Fibroblast of skin of abdomen (primary cell): ENCODE data around the gene ERO1B.
"Not testable (repeated sequence)": the region's sequence is repeated elsewhere in the genome, so short reads cannot be mapped to it uniquely, and the experiment has no call there.

Source experiments
- DNase-seq: peaks from one replicate; pipeline ENCODE4 v3.0.0-alpha.2; 2013

Gene ERO1B

DNA sequence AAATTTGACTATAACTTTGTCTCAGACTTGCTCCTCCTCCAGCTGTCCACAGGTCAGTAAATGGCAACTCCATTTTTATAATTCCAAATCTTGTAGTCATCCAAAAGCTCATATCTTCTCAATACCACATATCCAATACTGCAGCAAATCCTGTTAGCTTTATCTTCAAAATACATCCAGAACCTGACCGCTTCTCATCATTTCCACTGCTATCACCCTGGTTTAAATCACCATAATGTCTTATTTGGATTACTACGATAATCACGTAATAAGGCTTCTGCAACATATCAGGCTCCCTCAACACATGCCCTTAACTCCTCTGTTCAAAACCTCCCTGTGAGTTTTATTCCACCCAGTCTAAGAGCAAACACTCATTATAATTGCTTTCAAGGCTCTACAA, 34.5 kb downstream of the ERO1B start:
- DNase-seq, result no peak

GRCh38 chr1:236242568-236242967, 39.2 kb downstream of the ERO1B start:
- no peak for DNase-seq

DNA sequence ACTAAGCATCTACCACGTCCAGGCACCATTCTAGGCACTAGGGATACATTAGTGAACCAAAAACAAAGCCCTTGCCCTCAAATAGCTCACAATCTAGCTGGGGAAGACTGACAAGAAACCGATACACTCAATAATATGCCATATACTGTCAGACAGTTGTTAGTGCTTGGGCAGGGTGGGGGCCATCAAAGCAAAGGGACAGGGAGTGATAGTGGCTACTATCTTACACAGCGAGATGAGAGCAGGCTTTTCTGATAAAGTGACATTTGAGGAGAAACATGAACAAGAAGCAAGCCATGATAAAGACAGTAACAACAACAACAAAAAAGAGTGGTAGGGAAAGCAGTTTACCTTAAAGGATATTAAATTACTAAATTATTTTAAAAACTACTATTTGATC, 41.1 kb downstream of the ERO1B start:
- no peak for DNase-seq

- no peak for DNase-seq
These were observed 42.6 kb downstream of the ERO1B start for GRCh38 chr1:236239092-236239585.

DNA sequence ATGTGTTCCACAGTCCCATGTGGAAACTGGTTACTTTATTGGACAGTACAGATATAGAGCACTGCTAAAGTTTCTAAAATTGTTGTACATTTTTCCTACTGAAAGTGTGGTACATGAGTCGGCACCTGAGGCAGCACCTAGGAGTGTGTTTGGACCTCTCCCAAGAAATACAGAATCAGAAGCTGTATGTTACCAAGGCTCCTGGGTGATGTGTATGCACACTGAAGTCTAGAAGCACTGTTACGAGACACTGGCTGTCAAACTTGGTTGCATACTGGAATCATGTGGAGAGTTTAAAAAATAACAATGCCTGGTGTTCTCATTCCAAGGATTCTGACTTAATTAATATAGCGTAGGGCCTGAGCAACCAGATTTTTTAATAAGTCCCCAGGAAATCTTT, 46.6 kb downstream of the ERO1B start:
- no peak for DNase-seq

DNA sequence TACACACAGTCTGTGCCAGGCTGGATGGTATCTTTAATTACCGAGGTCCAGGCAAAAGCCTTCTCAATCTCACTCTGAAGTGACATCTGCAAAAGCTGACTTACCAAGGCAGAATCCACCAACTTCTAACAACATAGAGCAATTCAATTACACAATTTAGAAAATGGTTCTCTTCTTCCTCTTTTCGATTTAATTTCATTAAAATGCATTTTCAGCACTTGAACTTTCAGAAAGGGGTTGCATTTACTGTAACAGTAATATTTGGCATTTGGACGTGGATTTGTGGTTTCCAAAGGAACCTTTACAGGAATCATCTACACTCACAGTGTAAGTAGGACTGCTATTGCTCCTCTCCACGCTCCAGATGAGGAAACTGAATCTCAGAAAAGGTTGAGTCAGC, 53.3 kb downstream of the ERO1B start:
- DNase-seq, result no peak

- DNase-seq, result no peak
These were observed 59.1 kb downstream of the ERO1B start for GRCh38 chr1:236222632-236223031.

GRCh38 chr1:236220473-236220872, 61.3 kb downstream of the ERO1B start:
- no peak for DNase-seq

DNA sequence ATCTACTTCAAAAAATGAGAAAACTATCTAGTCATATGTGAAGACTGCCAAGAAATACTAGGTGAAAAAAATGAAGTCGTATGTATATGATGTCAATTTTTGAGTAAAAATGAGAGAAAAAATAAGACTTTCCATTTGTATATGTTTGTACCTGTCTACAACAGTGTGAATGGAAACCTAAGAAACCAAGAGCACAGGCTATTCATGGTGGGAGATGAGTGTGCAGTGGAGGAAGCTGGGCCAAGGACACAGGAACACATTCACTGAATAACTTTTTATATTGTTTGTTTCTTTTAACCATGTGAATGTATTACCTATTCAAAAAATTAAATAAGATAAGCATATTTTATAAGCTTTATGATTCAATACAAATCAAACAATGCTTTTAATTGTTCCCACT, 67.0 kb downstream of the ERO1B start:
- DNase-seq, result no peak

- DNase-seq, result no peak
These were observed 68.2 kb downstream of the ERO1B start for GRCh38 chr1:236213534-236213933.

DNA sequence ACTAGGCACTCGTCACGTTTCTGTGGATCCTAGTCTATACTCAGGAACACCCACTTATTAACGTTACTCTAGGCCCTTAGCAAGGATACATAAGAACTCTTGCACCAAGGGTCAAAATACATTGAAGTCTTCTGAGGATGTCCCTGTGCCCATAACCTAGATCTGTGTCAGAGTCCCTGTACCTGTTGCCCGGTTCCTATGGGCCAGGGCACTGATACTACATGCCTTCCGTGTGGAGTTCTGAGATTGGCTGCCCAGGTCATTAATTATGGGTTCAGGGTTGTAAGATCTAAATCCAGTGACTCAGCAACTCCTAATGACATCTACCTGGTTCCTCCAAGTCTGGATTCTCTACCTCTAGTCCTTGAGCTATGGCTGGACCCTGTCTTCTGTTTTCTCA, 69.9 kb downstream of the ERO1B start:
- DNase-seq, result no peak

GRCh38 chr1:236209713-236210112, 72.0 kb downstream of the ERO1B start:
- DNase-seq, result no peak

- no peak for DNase-seq
These were observed 72.6 kb downstream of the ERO1B start for GRCh38 chr1:236209185-236209584.

- no peak for DNase-seq
These were observed 74.2 kb downstream of the ERO1B start for GRCh38 chr1:236207569-236207968.

- no peak for DNase-seq
These were observed 74.6 kb downstream of the ERO1B start for GRCh38 chr1:236207121-236207520.

DNA sequence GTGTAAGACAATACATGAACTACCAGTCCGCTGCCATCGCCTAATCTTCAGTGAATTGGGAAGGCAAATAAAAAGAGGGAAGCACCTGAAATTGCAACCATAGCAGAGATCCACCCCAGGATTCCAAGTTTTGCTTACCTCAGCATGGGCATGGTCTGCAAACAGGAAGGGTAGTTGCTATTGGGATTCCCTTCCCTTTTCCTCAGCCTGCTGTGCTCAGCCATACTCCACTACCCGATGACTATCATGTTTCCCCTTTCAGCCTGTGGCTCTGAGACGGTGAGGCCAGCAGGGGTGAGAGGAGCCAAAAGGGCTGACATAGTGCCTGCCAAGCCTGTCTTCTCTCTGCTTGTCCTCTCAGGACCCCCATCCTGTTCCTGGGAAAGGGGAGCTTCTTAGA, 75.2 kb downstream of the ERO1B start:
- no peak for DNase-seq

- DNase-seq, result peak; percentile 23
These were observed 77.1 kb downstream of the ERO1B start for GRCh38 chr1:236204656-236205055.

GRCh38 chr1:236204039-236204438, 77.7 kb downstream of the ERO1B start:
- peak; percentile 6 for DNase-seq

- DNase-seq, result no peak
These were observed 80.0 kb downstream of the ERO1B start for GRCh38 chr1:236201786-236202185.

GRCh38 chr1:236200925-236201324, 80.8 kb downstream of the ERO1B start:
- DNase-seq, result no peak

DNA sequence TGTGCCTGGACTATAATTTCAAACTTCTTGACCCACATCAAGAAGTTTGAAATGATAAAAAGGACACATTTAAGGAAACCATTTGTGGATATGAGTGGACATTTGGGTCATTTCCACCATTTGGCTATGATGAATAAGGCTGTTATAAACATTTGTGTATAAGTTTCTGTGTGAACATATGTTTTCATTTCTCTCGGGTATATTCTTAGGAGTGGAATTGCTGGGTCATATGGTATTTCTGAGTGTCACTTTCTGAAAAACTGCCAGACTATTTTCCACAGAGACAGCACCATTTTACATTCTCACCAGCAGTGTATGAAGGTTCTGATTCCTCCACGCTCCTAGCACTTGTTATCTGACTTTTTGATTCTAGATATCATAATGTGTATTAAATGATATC, 88.6 kb downstream of the ERO1B start:
- DNase-seq, result no peak

GRCh38 chr1:236188084-236188483, 93.7 kb downstream of the ERO1B start:
- DNase-seq, result not testable (repeated sequence)

GRCh38 chr1:236186471-236186870, 95.3 kb downstream of the ERO1B start:
- not testable (repeated sequence) for DNase-seq

GRCh38 chr1:236185687-236186086, 96.1 kb downstream of the ERO1B start:
- DNase-seq, result no peak

DNA sequence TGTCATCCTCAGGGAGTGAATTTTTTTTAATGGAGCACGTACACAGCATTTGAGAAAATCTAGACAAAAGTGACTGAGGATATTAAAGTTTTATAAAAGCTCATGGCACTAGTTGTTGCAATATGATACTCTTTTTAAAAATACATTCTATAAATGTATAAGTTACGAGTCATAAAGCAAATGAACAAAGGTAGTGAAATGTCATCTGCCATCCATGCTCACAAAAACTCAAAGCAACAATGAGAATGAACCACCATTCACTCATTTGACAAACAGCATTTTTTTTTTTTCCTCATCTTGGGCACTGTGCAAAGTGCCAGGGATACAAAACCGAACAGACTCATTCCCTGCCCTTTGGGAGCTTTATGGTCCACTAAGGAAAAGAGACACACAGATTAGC, 100.7 kb downstream of the ERO1B start:
- DNase-seq, result peak; percentile 22

GRCh38 chr1:236179634-236180033, 102.1 kb downstream of the ERO1B start:
- DNase-seq, result no peak
